Bronchial epithelial cell (primary cell): Measurements from ENCODE around the gene OR6P1. TPM values are rescaled to one million over a fixed set of nuclear protein-coding genes. Genes with fewer than 3 reads are reported as not detected.

Source experiments
- total RNA-seq: library from RNA; depleted of rRNA; stranded (reverse); fragments of >200 nt; gene quantifications from 2 replicates; pipeline ENCODE4 v1.2.1, GENCODE V29; 2014

OR6P1 gene
- total RNA-seq, 1 donor from 2014 or later = not detected

Other genes starting within 250 kb of the OR6P1 start
- not detected in 2 replicates for gene CD1B, start 239.0 kb downstream of the OR6P1 start, total RNA-seq
- gene CD1E, start 216.7 kb downstream of the OR6P1 start, total RNA-seq = not detected in 2 replicates
- not detected in 2 replicates for gene OR10T2, start 171.1 kb downstream of the OR6P1 start, total RNA-seq
- not detected in 2 replicates for gene OR10K2, start 144.3 kb downstream of the OR6P1 start, total RNA-seq
- gene OR10K1, start 108.7 kb downstream of the OR6P1 start, total RNA-seq = not detected in 2 replicates
- under 0.01 TPM in 1 of 2 replicates, not detected in the other for gene OR10R2, start 98.4 kb downstream of the OR6P1 start, total RNA-seq
- not detected in 2 replicates for gene OR6Y1, start 16.2 kb downstream of the OR6P1 start, total RNA-seq
- not detected in 2 replicates for gene OR10X1, start 9.3 kb upstream of the OR6P1 start, total RNA-seq
- gene OR10Z1, start 34.7 kb upstream of the OR6P1 start, total RNA-seq = not detected in 2 replicates
- gene SPTA1, start 116.1 kb upstream of the OR6P1 start, total RNA-seq = not detected in 2 replicates
- gene OR6K2, start 130.1 kb upstream of the OR6P1 start, total RNA-seq = not detected in 2 replicates
- not detected in 2 replicates for gene OR6K3, start 150.1 kb upstream of the OR6P1 start, total RNA-seq
- not detected in 2 replicates for gene OR6K6, start 184.1 kb upstream of the OR6P1 start, total RNA-seq
- gene OR6N1, start 201.6 kb upstream of the OR6P1 start, total RNA-seq = not detected in 2 replicates
- not detected in 2 replicates for gene OR6N2, start 210.6 kb upstream of the OR6P1 start, total RNA-seq